HL-60/S4 (cell line): ENCODE measurements around the gene C17orf50.

Experiments used
- in situ Hi-C: fragments of 300-500 bp; cut with MboI; formaldehyde crosslinking; loops from 2 replicates; pipeline ENCODE4 v1.14.3; 2022; ENCODE audit warnings: low sequenced_read_pairs

Gene C17orf50

GRCh38 chr17:35760587-35760986, at the start of gene C17orf50:
TSS of gene C17orf50 (plus strand) at chr17:35760887. CDS start at chr17:35760942, 55 bp downstream.
- in situ Hi-C loops: loop anchor here (5.0 kb wide), 1 partner anchor 47 kb away; the partner anchor contains the start of gene TAF15

- in situ Hi-C loops: no loop called here
These were observed 49.7 kb upstream of the C17orf50 start for GRCh38 chr17:35710950-35711349.

- in situ Hi-C loops: no loop called here
These were observed 47.5 kb upstream of the C17orf50 start for GRCh38 chr17:35713069-35713728.

GRCh38 chr17:35714988-35715387, 45.7 kb upstream of the C17orf50 start:
- in situ Hi-C loops: no loop called here

GRCh38 chr17:35715416-35715815, 45.3 kb upstream of the C17orf50 start:
- in situ Hi-C loops: no loop called here

- in situ Hi-C loops: no loop called here
These were observed 44.5 kb upstream of the C17orf50 start for GRCh38 chr17:35716173-35716572.

GRCh38 chr17:35716897-35717465, 43.7 kb upstream of the C17orf50 start:
- in situ Hi-C loops: no loop called here

- in situ Hi-C loops: no loop called here
These were observed 43.2 kb upstream of the C17orf50 start for GRCh38 chr17:35717475-35717874.

GRCh38 chr17:35723735-35724134, 37.0 kb upstream of the C17orf50 start:
- in situ Hi-C loops: no loop called here

GRCh38 chr17:35725058-35725457, 35.6 kb upstream of the C17orf50 start:
- in situ Hi-C loops: loop anchor here (25.0 kb wide), 1 partner anchor 563 kb away; no protein-coding TSS in a partner anchor

- in situ Hi-C loops: loop anchor here (25.0 kb wide), 1 partner anchor 563 kb away; no protein-coding TSS in a partner anchor
These were observed 34.9 kb upstream of the C17orf50 start for GRCh38 chr17:35725802-35726126.

- in situ Hi-C loops: loop anchor here (25.0 kb wide), 1 partner anchor 564 kb away; no protein-coding TSS in a partner anchor
These were observed 34.3 kb upstream of the C17orf50 start for GRCh38 chr17:35726127-35726952.

GRCh38 chr17:35726953-35727460, 33.7 kb upstream of the C17orf50 start:
- in situ Hi-C loops: loop anchor here (25.0 kb wide), 1 partner anchor 565 kb away; no protein-coding TSS in a partner anchor

- in situ Hi-C loops: loop anchor here (25.0 kb wide), 1 partner anchor 565 kb away; no protein-coding TSS in a partner anchor
These were observed 33.1 kb upstream of the C17orf50 start for GRCh38 chr17:35727635-35728034.

- in situ Hi-C loops: loop anchor here (25.0 kb wide), 1 partner anchor 566 kb away; no protein-coding TSS in a partner anchor
These were observed 32.1 kb upstream of the C17orf50 start for GRCh38 chr17:35728551-35728950.

- in situ Hi-C loops: loop anchor here (25.0 kb wide), 1 partner anchor 567 kb away; no protein-coding TSS in a partner anchor
These were observed 31.3 kb upstream of the C17orf50 start for GRCh38 chr17:35729405-35729833.

- in situ Hi-C loops: loop anchor here (10.0 to 25.0 kb wide), 2 partner anchors 126 to 568 kb away; no protein-coding TSS in a partner anchor
These were observed 30.2 kb upstream of the C17orf50 start for GRCh38 chr17:35730400-35731005.

GRCh38 chr17:35731239-35731916, 29.3 kb upstream of the C17orf50 start, which contains the start of gene RASL10B:
TSS of gene RASL10B (plus strand) at chr17:35731639. CDS start at chr17:35735185, 3,546 bp downstream.
- in situ Hi-C loops: loop anchor here (10.0 to 25.0 kb wide), 2 partner anchors 127 to 569 kb away; no protein-coding TSS in a partner anchor

GRCh38 chr17:35731917-35732805, 28.5 kb upstream of the C17orf50 start:
- in situ Hi-C loops: loop anchor here (10.0 to 25.0 kb wide), 2 partner anchors 127 to 570 kb away; no protein-coding TSS in a partner anchor
